ENCODE data around the gene NFX1.
A peak's percentile ranks its signal among the peaks of the same experiment; 100 is the strongest.

NFX1 gene

GRCh38 chr9:33264473-33265177 is 25.7 kb upstream of the NFX1 start, which contains the start of the genes BAG1 and CHMP5:
TSS of gene BAG1 (minus strand) at chr9:33264708.
TSS of gene CHMP5 (plus strand) at chr9:33265049. CDS start at chr9:33265079, 30 bp downstream.
- TF ChIP-seq CTCF (IDR thresholded peaks at IDR 0.05; ENCODE audit: control insufficient read depth, insufficient read depth, low read depth, low read length, missing control alignments): peak; percentile 43
- peak within 1 kb of the TSS; percentile 86 for H3K4me3 ChIP-seq (ENCODE audit: control insufficient read depth, low read depth, low read length)
- DNase-seq (ENCODE audit: low read depth): peak; percentile 98

GRCh38 chr9:33265211-33265865 is 25.0 kb upstream of the NFX1 start:
- peak overlapping the region; percentile 86 for H3K4me3 ChIP-seq (ENCODE audit: control insufficient read depth, low read depth, low read length)
- no peak for DNase-seq (ENCODE audit: low read depth)
- no peak for TF ChIP-seq CTCF (IDR thresholded peaks at IDR 0.05; ENCODE audit: control insufficient read depth, insufficient read depth, low read depth, low read length, missing control alignments)

GRCh38 chr9:33267151-33267767 is 23.1 kb upstream of the NFX1 start:
- DNase-seq (ENCODE audit: low read depth): no peak
- no peak for TF ChIP-seq CTCF (IDR thresholded peaks at IDR 0.05; ENCODE audit: control insufficient read depth, insufficient read depth, low read depth, low read length, missing control alignments)
- H3K4me3 ChIP-seq (ENCODE audit: control insufficient read depth, low read depth, low read length): no peak overlapping the region

GRCh38 chr9:33270146-33270545 is 20.2 kb upstream of the NFX1 start:
- no peak for TF ChIP-seq CTCF (IDR thresholded peaks at IDR 0.05; ENCODE audit: control insufficient read depth, insufficient read depth, low read depth, low read length, missing control alignments)
- no peak for DNase-seq (ENCODE audit: low read depth)
- no peak overlapping the region for H3K4me3 ChIP-seq (ENCODE audit: control insufficient read depth, low read depth, low read length)

GRCh38 chr9:33272061-33272460 is 18.3 kb upstream of the NFX1 start:
- DNase-seq (ENCODE audit: low read depth): peak; percentile 34
- H3K4me3 ChIP-seq (ENCODE audit: control insufficient read depth, low read depth, low read length): no peak overlapping the region
- no peak for TF ChIP-seq CTCF (IDR thresholded peaks at IDR 0.05; ENCODE audit: control insufficient read depth, insufficient read depth, low read depth, low read length, missing control alignments)

GRCh38 chr9:33273266-33273971 is 16.9 kb upstream of the NFX1 start:
- no peak for DNase-seq (ENCODE audit: low read depth)
- no peak for TF ChIP-seq CTCF (IDR thresholded peaks at IDR 0.05; ENCODE audit: control insufficient read depth, insufficient read depth, low read depth, low read length, missing control alignments)
- H3K4me3 ChIP-seq (ENCODE audit: control insufficient read depth, low read depth, low read length): no peak overlapping the region
